Esophagus muscularis mucosa (tissue), 4 donors: ENCODE measurements around the gene RCC1. TPM values are rescaled to one million over a fixed set of nuclear protein-coding genes. Genes with fewer than 3 reads are reported as not detected.
A peak's percentile ranks its signal among the peaks of the same experiment; 100 is the strongest.
"Not testable (repeated sequence)": the region's sequence is repeated elsewhere in the genome, so short reads cannot be mapped to it uniquely, and the experiment has no call there.

ENCODE experiments used
- DNase-seq: peaks from one replicate; pipeline ENCODE4 v3.0.0-alpha.2; 2017; ENCODE audit errors: extremely low spot score
- H3K27ac ChIP-seq, 4 donors: fragments of 200-600 bp; sonication (generic); replicated peaks in 1 of 4; 1 replicate in 3 of 4; 2 replicates in 1 of 4; pipeline ENCODE4 v1.5.1; 2016 to 2019; ENCODE audit warnings: mild to moderate bottlenecking in 1 of 4
- H3K27me3 ChIP-seq, 4 donors: fragments of 200-600 bp; sonication (generic); one replicate each; pipeline versions ENCODE4 v1.5.1 to v1.6.0; 2016 to 2019
- H3K36me3 ChIP-seq, 4 donors: fragments of 200-600 bp; sonication (generic); one replicate each; pipeline ENCODE4 v1.5.1; 2016 to 2019
- H3K4me1 ChIP-seq, 4 donors: fragments of 200-600 bp; sonication (generic); one replicate each; pipeline ENCODE4 v1.5.1; 2016 to 2019
- H3K4me3 ChIP-seq, 4 donors: fragments of 200-600 bp; sonication (generic); 1 replicate in 2 of 4; 2 replicates in 2 of 4; pipeline ENCODE4 v1.5.1; 2016 to 2019; ENCODE audit warnings: mild to moderate bottlenecking in 4 of 4, moderate library complexity in 1 of 4
- H3K9me3 ChIP-seq, 4 donors: fragments of 200-600 bp; sonication (generic); 1 replicate in 3 of 4; 2 replicates in 1 of 4; pipeline ENCODE4 v1.5.1; 2016 to 2019
- CTCF ChIP-seq, 3 experiments: fragments of 200-600 bp in 2 of 3; fragments of 450-650 bp in 1 of 3; sonication (generic) in 2 of 3; IDR thresholded peaks; one replicate each; pipeline ENCODE4 v1.5.1; 2017 to 2019; ENCODE audit warnings: antibody characterized with exemption in 3 of 3, mild to moderate bottlenecking in 2 of 3, moderate library complexity in 1 of 3
- EP300 ChIP-seq: sonication (generic); formaldehyde crosslinking; IDR thresholded peaks from one replicate; pipeline ENCODE4 v1.6.1; 2017; ENCODE audit warnings: antibody characterized with exemption
- POLR2A ChIP-seq: fragments of 450-650 bp; IDR thresholded peaks from one replicate; pipeline ENCODE4 v1.6.1; 2017; ENCODE audit warnings: antibody characterized with exemption, moderate library complexity, mild to moderate bottlenecking, low read depth
- POLR2AphosphoS5 ChIP-seq, 2 donors: sonication (generic); formaldehyde crosslinking; IDR thresholded peaks; one replicate each; pipeline ENCODE4 v1.6.1; 2017; ENCODE audit warnings: antibody characterized with exemption in 2 of 2
- WGBS: methylation state at CpG from one replicate; pipeline ENCODE4 v1.1.5; 2018; 5-methylcytosine and 5-hydroxymethylcytosine counted together
- intact Hi-C: fragments of 100-400 bp; cut with DNase I; formaldehyde crosslinking; loops from one replicate; pipeline ENCODE4 v1.15.1; 2023
- total RNA-seq, 4 donors: library from RNA; depleted of rRNA; stranded (reverse); fragments of >200 nt; gene quantifications; one replicate each; pipeline versions ENCODE4 v1.1.0 to v1.2.1, GENCODE V29; 2016

The RCC1 gene
- total RNA-seq, 4 donors from 2014 or later, result 8.3 to 17.1 (median 11.3) TPM

DNA sequence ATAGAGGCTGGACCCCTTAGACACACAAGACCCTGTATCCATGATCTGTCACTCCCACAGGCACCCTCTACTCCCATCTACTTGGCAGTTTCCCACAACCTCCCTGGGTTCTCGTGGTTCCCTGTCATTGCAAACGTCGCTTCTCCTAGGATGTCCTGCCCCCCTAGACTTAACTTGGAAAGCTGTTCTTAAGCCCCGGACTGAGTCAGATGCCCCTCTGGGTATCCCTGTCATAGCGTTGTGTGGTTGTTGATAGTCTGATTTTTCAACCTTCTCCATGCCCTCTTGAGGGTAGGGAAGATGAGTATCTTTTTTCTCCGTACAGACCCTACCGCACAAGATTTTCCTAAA lies 11.8 kb downstream of the RCC1 start:
- H3K4me3 ChIP-seq, result peak overlapping the region; percentile 67 to 76 (median 74)
- H3K4me1 ChIP-seq, result peaks cover 9 to 26% (median 16%) of the 10 kb centered on the region in 4 donors
- H3K9me3 ChIP-seq, result no peaks in the 10 kb centered on the region
- DNase-seq, result no peak
- no peaks in the 10 kb centered on the region for H3K27me3 ChIP-seq
- peak overlapping the region; percentile 84 to 89 (median 86) for H3K27ac ChIP-seq
- TF ChIP-seq CTCF (IDR thresholded peaks at IDR 0.05) (no peak), EP300 (no peak), POLR2A (no peak)
- H3K36me3 ChIP-seq, result peaks cover 18 to 35% (median 28%) of the 10 kb centered on the region in 4 donors
- 9% methylated on average over 7 of the region's 7 CpGs for WGBS
- intact Hi-C loops, result loop anchor here (2.0 to 5.0 kb wide), 3 partner anchors 35 to 360 kb away; partner anchors contain the start of gene TRNAU1AP

- Histone ChIP-seq H3K4me3 (peak overlapping the region; percentile 67 to 76 (median 74)), H3K4me1 (peaks cover 9 to 21% (median 16%) of the 10 kb centered on the region in 4 donors), H3K9me3 (no peaks in the 10 kb centered on the region), H3K27me3 (no peaks in the 10 kb centered on the region), H3K27ac (peak overlapping the region; percentile 84 to 89 (median 86)), H3K36me3 (peaks cover 14 to 30% (median 23%) of the 10 kb centered on the region in 4 donors)
- TF ChIP-seq POLR2A (no peak), POLR2AphosphoS5 (IDR thresholded peaks at IDR 0.05) (peak; percentile 74 to 78), EP300 (no peak), CTCF (IDR thresholded peaks at IDR 0.05) (peak; percentile 99 to 100 (median 100))
- WGBS, result 0% methylated on average over 2 of the region's 92 CpGs
- intact Hi-C loops, result loop anchor here (2.0 to 5.0 kb wide), 3 partner anchors 34 to 359 kb away; partner anchors contain the start of gene TRNAU1AP
- peak; percentile 97 for DNase-seq
Observed at GRCh38 chr1:28518000-28518744, 12.3 kb downstream of the RCC1 start.

DNA sequence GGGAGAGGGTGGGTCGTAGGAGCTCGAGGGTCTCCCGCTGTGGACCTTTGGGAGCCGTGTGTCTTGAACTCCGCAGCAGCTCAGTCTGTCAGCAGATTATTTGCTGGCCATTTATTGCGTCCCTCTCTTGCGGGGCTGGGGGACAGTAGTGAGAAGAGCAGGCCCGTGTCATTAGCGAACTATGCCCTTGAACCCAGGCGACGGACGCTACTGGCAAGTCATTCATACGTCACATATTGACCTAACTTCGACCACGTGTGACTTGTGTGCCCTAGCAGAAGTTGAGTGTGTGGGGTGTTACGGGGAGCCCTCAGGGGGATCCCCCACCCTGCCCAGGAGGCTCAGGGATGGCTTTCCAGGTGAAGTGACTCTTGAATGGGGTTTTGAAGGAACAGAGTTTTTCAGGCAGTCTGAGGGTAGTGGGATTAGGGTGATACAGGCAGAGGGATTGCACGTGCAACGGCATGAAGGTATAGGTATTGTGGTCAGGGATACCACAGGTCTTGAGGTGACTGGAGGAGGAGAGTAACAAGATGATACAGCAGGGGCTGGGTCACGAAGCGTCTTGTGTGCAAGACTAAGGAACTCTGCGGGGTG lies 13.0 kb downstream of the RCC1 start:
- Histone ChIP-seq H3K36me3 (peaks cover 8 to 23% (median 17%) of the 10 kb centered on the region in 4 donors), H3K27me3 (no peaks in the 10 kb centered on the region), H3K27ac (peak overlapping the region; percentile 84 to 89 (median 86)), H3K9me3 (no peaks in the 10 kb centered on the region), H3K4me1 (peaks cover 9 to 20% (median 16%) of the 10 kb centered on the region in 4 donors), H3K4me3 (peak overlapping the region; percentile 67 to 76 (median 74))
- intact Hi-C loops, result loop anchor here (5.0 kb wide), 2 partner anchors 33 to 358 kb away; partner anchors contain the start of gene TRNAU1AP
- TF ChIP-seq POLR2A, result no peak
- no peak for TF ChIP-seq POLR2AphosphoS5 (IDR thresholded peaks at IDR 0.05)
- TF ChIP-seq EP300, result no peak
- no peak for TF ChIP-seq CTCF (IDR thresholded peaks at IDR 0.05)
- no peak for DNase-seq
- WGBS, result 7% methylated on average over 14 of the region's 21 CpGs

DNA sequence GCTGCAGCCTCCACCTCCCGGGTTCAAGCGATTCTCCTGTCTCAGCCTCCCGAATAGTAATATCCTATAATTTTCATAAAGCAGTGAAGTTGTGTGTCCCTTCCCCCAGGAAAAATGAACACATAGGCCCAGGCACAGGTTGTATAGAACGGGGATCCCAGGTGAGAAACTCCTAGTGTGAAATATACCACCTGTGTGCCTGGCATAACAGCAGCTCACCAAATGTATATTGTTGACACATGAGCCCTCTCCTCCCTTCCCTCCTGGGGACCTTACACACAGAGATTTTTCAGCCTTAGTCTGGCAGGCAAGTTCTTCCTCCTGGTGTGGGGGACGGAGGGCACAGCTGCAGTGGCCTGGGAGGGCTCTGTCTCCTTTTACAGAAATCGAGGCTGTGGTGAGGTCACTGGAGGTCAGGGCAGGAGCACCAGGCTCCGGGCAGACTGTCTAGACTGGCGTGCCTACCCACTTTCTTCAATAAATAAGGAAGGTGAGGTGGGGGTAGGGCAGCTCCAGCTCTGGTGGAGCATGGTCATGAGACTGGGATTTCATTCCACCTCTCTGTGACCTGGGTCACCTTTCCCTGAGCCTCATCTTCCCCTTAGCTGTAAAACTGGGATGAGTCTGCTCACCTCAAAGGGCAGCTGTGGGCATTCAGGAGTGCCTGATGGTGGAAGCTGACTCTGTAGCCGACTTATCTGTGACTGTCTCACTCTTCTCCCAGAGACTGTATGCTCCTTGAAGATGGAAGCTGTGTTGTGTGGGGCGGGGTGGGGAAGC lies 14.3 kb downstream of the RCC1 start:
- TF ChIP-seq POLR2AphosphoS5 (IDR thresholded peaks at IDR 0.05) (no peak), POLR2A (no peak), CTCF (IDR thresholded peaks at IDR 0.05) (no peak), EP300 (no peak)

GRCh38 chr1:28520796-28521195 lies 15.0 kb downstream of the RCC1 start:
- WGBS, result 94% methylated on average over 12 of the region's 12 CpGs
- H3K4me1 ChIP-seq, result peaks cover 9 to 20% (median 16%) of the 10 kb centered on the region in 4 donors
- H3K9me3 ChIP-seq, H3K36me3 ChIP-seq, H3K27me3 ChIP-seq, H3K27ac ChIP-seq, intact Hi-C loops, DNase-seq, H3K4me3 ChIP-seq: not testable (repeated sequence)

More for the DNA sequence above, 14.3 kb downstream of the RCC1 start:
- no peak overlapping the region for H3K4me3 ChIP-seq
- H3K4me1 ChIP-seq, result peaks cover 9 to 20% (median 16%) of the 10 kb centered on the region in 4 donors
- WGBS, result 96% methylated on average over 6 of the region's 10 CpGs
- no peaks in the 10 kb centered on the region for H3K9me3 ChIP-seq
- intact Hi-C loops, result loop anchor here (5.0 kb wide), 2 partner anchors 32 to 357 kb away; partner anchors contain the start of gene TRNAU1AP
- no peaks in the 10 kb centered on the region for H3K27me3 ChIP-seq
- no peak for DNase-seq
- peaks cover 2 to 10% (median 5%) of the 10 kb centered on the region in 4 donors for H3K36me3 ChIP-seq
- no peak overlapping the region for H3K27ac ChIP-seq
